ENCODE results near the gene ZFYVE28.

Gene ZFYVE28

DNA sequence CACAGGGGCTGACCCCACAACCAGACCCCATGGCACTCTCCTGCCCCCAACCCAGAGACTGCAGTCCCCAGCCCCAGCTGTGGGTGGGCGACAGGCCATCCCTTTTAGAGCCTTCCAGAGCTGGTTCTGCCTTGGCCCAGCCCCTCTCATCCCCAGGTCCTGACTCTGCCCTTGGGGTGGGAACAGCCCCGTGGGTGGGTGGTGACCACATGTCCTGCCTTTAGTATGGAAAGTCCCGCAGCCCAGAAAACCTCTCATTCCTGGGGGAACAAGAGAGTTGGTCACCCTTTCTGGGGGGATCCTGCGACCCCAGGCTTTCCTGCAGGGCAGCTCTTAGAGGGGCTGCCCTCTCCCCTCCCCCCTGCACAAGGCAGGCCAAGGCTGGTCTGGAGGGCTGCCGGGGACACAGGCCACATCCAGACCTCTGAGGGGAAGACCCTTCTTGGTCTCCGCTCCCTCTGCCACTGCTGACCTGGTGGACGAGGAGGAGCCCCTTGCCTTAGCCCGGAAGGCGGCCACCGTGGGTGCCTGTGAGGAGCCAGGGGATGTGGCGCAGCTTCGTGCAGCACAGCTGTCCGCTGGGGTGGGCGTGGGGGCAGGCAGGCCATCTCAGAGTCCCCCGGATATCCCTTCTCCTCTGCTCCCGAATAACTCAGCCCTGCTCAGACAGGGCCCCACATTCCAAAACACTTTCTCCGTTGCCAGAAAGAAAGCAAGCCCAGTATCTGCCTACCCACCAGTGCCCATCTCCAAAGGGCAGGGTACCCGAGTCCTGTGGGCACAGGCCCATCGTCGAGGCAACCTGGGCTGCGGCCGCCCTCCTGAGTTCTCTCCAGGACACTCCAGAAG, 149.9 kb downstream of the ZFYVE28 start:
- no peak for DNase-seq

DNA sequence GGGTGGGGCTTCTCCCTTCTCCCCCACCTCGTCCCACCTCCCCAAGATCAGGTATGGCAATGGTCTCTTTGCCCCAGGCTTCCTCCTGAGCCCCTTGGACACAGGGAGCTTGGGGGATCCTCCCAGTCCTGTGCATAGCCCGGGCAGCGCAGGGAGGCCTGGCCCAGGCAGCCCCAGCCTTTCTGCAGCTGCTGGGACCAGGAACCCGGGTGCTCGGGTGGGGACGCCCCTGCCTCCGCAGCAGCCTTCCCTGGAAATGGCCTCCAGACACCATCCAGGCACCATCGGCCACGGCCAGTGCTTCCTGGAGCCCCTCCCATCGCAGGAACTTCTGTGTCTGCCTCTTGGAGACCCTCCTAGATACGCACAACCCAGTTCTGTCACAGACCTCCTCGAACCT, 150.6 kb downstream of the ZFYVE28 start:
- no peak for DNase-seq

DNA sequence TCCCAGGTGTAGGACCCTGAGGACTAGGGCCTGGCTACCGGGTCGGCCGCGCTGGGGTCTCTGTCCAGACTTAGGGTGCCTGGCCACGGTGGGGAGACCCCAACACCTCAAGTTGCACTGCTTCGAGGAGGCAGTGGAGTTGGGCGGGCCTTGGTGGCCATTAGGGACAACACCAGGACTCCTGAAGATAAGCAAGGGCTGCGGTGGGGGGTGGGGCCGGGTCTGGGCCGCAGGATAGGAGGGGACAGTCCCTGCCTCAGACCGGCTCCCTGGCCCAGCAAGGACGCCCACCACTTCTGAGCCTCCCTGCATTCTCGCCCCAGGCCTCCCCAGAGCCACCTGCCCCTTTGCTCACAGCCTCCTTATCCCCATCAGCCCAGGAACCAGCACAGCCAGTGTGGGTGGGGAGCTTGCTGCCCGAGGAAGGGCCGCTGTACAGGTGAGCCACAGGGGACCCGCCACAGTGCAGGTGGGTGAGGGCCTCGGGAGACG, 151.1 kb downstream of the ZFYVE28 start:
- peak; percentile 54 for DNase-seq

DNA sequence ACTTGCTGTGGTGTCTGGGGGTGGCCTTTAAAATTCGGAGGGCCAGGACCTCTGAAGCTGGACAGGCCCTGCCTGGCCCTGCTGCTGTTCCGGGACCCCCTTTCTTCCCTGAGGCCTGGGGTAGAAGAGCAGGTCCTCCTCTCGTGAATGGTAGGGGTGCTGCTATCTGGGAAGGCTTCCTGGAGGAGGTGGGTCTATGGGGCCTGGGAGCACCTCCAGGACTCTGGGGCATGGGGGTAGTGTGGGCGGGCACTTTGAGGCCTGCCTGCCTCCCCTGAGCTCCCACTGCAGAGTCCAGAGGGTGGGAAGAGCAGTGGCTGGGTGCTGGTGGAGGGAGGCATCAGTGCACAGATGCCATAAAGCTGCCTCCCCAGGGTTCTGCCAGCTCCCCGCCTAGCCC, 151.6 kb downstream of the ZFYVE28 start:
- no peak for DNase-seq

DNA sequence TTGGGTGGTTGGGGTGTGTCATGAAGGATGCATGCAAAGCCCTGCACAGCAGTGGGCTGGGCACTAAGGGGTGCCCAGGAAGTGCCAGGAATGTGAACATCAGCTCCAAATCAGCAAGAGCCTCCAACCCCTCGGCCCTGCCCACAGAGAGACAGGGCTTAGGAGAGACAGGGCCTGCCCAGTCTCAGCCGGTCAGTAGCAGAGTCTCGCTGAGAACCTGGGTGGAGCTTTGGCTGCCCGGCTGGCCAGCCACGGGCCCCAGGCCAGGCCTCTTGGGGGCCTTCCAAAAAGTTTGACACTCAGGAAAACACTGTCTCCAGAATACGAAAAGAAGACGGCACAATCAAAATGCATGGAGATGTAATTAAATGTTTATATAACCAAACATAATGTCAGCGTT, 152.3 kb downstream of the ZFYVE28 start:
- DNase-seq, result no peak

DNA sequence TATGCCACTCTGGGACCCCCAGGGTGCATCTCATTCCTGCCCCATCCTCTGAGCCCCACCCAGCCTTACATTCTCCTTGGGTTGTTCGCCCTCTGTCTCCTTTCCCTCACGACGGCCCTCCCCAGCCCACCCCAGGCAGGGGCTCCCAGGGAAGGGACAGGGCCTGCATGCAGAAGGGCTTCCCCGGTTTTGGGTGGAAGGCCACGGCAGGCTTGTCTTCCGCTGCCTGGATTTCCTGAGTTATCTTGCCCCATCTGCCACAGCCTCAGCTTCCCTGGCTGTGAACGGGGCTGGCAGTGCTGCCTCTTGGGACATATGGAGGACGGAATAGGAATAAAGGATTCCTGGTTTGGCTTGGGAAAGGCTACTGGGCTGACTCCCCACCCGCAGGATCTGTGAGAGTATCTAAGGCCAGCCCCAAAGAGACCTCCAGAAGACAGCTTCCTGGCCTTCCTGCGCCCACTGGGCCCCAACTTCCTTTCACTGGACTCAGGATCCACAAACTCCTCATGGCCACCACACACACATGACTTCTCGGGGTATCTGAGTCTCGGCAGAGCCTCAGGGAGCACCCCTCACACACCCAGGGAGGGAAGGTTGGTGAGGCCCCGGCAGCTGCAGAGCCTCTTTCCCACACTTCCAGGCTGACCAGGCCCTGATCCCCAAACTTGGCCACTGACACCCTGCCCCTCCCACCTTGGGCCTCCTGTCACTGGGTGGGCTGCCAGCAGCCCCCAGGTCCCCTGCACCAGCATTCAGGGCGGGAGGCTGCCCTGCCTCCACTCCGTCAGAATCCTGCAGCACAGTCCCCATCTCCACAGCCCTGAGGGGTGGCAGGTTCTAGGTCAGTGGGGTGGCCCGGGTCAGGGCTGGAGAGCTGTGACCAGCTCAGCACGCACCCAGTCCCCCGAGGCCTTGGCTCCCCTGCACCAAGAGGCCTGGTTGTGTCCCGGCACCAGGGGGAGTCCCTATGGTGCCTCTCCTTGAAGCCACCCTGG, 153.0 kb downstream of the ZFYVE28 start:
- DNase-seq, result no peak

DNA sequence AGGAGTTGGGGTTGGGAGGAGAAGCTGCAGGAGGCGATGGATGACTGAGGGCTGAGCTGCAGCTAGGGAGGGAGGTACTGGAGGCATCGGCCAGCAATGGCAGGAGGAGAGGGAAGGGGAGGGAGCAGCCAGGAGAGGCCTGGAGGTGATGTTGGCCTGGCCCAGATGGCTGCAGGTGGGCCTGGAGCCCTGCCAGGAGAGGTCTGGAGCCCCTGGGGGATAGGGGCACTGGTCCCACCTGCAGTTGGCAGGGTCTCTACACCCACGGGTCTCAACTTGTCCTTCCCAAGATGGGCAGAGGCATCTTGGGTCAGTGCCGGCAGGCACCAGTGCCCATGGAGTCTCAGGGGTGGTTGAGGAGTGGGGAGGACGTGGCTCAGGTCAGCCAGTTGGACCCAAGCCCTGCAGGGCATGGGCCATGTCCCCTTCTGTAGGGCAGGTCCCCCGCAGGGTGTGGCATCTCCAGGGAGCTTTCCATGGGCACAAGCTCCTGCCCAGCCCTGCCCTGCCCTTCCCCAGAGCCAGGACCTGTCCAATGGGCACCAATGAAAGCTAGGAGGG, 153.9 kb downstream of the ZFYVE28 start:
- no peak for DNase-seq

DNA sequence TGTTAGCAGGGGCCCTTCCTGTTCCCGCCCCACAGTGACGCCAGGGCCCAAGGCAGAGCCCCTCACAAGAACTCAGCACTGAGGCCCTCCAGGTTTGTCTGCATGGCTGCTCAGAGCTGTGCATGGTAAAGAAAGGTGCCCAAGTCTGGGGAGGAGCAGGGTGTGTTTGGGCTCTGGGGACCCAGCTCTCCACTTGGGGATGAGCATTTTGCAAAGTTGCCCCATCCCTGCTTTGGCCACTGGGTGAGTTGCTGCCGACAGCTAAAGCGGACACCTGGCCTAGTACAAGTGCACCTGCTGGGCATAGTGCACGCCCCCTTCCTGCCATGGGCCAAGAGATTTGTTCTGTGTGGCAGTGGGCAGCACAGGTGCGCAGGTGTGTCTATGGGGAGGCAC, 154.5 kb downstream of the ZFYVE28 start:
- DNase-seq, result no peak

DNA sequence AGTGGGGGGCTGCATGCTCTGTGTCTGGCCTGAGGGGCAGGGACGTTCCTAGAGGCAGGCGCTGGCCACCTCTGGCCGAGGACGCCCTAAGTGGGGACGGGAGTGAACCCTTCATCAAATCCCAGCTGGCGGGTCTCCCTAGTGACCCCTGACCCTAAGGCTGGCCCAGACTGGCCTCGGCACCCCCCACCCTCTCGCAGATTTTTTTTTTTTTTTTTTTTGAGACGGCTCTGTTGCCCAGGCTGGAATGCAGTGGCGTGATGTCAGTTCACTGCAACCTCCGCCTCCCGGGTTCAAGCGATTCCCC, 155.5 kb downstream of the ZFYVE28 start:
- no peak for DNase-seq

DNA sequence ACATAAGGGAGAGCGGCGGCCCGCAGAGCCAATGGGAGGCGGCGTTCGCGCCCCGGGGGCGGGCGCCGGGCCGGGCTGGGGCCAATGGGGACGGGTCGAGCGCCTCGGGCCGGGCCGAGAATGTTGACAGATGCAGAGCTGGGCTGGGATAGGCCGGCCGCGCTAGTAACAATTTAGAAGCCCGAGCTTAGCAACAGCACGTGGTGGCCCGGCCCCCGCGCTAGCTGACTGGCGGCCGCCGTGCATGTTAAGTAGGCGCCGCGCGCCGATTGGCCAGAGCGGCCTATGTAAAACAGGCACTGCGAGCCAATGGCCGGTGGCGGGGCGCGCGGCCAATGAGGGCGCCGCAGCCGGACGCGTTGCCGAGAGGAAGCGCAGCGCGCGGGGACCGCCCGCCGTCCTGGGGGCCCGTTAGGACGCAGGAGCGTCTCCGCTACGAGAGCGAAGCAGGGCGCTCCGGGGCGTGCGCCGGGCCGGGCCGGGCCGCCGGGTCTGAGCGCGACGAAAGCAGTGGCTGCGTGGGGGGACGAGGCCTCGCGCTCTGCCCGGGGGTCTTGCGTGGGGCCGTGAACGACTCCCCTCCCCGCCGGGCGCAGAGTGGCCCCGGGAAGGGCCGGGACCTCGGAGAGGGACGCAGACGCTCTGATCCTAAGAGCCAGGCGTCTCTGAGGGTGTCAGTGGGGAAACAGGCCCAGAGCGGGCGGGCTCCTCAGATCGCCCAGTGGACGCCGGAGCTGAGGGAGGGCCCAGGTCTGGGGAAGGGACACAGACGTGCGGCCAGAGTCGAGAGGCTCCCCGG, 156.1 kb downstream of the ZFYVE28 start:
- DNase-seq, result peak; percentile 98

DNA sequence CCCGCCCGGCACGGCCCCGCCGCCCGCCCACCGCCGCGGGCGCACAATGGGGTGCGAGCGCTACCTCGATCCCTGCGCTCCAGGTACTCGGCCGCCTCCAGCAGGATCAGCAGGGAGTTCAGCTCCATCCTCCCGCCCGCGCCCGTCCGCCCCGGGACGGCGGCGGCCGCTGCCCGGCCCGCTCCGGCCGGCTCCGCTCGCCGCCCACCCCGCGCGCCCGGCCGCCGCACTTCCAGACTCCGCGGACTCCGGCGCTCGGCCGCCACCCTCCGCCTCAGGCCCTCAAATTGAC, 156.6 kb downstream of the ZFYVE28 start, which contains the start of gene MXD4:
Gene MXD4, minus strand, starts transcription at position 257 of the 292 bp plus-strand sequence. Its CDS starts 129 bp downstream, at position 128.
- DNase-seq, result no peak

DNA sequence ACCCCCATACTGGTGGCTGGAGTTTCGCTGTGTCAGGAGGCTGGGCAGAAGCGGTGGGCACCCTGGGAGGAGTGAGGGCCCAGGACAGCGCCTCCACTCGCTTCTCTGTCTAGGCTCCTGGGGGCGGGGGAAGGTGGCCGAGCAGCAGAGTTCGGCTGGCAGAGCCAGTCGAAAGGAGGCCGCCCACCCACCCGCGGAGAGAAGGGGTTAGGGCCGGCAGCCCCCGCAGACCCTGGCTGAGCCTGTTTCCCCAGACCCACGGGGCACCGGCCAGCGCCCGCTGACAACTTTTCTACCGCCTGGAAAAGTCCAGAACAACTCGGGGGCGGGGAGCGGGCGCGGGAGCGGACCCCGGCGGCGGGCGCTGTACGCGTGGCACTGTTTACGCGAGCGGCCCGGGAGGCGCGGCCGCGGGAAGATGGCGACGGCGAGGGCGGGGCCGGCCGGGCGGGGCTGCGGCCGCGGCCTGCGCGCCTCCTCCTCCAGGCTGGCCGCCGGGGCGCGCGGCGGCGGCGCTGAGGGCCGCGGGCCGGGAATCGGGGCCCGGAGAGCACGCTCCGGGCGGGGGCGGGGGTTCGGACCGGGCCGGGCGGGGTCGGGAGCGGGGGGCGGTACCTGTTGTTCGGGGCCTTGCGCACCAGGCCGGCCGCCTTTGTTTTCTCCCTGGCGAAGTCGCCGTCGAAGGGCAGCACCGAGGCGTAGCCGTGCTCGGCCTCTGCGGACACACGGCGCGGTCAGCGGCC, 157.2 kb downstream of the ZFYVE28 start:
- peak; percentile 45 for DNase-seq

DNA sequence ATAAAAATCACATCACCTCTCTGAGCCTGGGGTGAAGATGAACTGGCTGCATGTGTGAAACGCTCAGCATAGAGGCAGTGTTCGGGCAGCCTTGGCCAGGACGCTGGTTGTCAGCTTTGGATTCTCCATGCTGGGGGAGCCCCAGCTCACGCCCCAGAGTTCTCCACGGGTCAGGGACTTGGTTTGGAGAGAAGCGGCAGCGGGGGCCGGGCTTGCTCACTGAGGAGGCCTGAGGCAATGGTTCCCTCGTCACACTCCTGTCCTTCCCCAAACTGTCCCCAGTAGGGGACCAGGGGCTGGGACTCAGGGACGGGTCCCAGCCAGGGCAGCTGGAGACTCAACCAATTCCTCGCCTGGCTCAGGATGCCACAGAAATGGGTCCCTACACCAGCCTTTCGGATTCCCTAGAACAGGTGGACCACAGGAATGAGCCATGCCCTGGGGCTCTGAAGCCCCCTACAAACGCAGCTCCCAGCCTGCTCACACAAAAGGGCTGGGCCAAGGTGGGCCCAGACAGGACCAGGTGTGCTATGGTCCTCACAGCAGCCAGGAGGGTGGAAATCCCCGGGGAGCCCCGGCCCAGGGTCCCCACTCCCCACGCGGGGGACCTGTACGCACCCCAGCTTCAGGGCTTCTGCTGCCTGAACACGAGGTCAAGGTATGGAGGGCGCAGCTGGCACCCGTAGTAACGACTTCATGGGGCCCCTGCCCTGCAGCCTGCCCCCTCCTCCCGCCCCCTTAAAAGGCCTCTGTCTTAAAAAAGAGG, 157.9 kb downstream of the ZFYVE28 start:
- DNase-seq, result no peak

DNA sequence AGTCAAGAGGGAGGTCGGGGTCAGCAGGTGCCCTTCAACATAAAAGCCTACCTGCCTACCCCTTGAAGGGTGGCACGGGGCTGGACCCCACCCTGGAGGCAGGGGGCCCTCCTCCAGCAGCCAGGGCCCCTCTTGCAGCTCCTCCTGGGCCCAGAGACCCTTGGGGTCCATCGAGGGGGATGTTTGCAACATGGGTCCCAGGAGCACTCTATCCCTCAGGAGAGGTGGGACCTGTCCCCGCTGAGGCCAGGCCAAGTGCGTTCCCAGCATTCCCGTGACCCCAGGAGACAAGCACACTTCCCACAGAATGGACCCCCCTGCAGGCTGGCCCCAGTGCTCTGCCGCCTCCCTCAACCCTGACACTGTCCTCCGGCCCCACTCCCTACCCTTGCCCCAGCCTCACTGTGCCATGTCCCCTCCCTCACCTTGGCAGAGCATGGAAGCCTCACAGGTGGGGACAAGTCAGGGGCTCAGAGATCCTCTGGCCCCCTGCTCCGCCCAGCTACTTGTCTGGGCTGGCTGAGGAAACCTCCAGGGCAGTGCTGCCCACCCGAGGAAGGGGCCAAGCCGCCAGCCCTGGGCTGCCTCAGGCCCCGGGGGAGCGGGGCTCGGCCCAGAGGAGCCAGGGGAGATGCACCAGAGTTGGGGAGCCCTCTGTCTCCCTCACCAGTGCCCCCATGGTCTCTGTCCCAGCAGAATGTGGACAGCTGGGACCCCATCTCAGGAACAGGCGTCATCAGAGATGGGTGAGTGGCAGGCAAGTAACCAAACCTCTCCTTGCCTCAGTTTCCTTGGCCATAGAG, 158.7 kb downstream of the ZFYVE28 start:
- DNase-seq, result no peak

DNA sequence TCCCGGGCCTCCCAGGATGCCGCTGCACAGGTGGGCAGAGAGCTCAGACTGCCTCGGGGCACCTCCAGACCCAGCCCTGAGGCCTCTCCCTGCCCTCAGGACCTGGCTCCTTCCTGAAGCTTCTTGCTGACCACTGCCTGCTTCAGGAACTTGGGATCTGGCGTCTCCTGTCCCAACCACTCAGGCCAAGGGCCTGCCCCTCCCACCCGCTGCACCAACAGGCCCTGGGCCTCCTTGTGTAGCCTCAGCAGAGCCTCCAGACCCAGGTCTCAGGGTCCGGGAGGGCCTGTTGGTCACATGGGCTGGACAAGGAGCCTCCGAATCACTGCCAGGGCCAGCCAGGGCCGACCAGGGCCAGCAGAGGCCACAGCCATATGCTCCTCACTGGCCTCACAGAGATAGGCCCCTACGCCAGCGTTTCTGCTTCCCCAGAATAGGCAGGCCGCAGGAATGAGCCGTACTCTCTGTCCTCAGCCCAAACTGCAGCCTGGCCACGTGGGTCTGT, 159.4 kb downstream of the ZFYVE28 start:
- no peak for DNase-seq

DNA sequence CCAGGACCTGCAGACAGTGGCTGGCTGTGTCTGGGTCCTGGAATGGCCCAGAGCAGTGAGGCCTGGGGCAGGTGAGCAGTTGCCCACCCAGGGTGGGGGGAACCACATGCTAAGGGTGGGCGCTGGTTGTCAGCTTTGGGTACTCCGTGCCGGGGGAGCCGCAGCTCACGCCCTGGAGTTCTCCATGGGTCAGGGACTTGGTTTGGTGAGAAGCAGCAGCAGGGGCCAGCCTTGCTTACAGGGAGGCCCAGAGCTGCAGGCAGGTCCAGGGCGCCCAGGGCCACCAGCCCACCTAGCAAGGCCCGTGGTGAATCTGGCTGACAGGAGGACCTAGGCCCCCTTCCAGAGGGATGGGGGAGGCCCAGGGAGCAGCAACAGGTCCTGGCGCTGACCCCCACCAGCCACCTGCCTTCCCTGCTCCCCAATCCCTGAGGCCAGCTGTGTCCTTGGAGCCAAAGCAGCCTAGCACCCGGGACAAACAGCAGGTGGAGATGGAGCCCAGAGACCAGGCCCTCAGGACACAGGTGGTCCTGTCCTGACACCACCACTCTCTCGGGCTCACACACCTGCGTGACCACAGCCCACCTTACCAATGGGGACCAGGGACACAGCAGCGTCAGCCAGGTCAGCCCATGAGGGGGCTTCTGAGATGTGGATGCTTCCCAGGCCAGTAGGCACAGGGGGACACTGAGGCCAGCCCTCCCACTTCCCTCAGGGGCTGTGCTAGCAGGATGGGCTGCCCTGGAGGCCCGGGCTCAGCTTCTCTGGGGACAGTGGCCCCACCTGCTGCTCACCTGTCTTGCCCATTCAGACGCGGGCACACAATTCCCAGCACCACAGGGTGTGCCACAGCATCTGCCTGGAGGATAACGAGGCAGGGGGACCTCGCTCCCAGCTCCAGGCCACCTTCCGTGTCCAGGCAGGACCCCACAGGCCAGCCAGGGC, 160.1 kb downstream of the ZFYVE28 start:
- no peak for DNase-seq

DNA sequence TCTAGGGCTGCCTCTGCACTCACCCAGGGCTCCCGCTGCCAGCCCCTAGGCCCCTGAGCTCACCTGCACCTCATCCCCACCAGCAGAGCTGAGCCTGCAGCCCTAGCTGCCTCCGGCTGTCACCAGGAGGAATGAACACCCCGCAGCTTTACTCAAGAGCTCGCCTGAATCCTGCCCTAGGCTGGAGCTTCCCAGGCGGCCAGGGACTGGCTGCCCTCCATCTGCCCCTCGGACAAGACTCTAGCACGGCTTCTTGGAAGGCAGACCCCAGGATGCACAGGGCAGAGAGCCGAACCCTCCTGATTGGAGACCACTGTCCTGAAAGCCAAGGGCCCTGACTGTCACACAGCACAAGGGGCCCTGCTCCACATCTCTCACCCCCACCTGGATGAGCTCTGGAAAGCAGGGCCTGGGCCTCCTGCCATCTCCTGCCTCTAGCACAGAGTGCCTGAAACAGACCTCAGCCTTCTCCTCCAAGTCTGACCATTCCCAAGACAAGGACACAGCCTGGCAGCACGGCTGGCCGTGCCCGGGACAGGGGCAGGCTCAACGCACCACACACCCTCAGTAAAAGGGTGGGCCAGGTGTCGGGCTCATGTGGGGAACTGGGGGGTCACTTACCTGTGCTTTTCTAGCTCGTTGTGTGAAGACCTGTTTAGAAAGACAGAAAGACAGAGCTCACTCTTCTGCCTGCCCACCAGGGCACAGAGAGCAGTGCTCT, 160.9 kb downstream of the ZFYVE28 start:
- DNase-seq, result no peak

DNA sequence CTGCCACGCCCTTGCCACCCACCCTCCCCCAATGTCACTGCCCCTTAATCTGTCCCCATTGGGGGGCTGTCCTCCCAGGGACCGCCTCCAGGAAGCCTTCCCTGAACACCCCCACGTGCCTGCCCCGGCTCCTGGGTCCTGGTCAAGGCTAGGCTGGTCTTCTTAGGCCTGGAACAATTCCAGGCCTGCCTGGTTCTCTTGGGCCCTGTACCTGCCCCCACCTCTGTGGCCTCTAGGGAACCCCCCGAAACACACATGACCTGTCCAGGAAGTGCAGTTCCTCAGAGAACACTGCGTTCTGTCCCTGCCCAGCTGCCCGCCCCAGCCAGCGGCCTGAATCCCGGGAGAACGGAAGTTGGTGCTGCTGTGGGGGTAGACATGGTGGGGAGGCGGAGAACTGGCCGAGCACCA, 161.7 kb downstream of the ZFYVE28 start:
- DNase-seq, result no peak

Measured in hematopoietic multipotent progenitor cell treated with erythropoietin and hydrocortisone succinate and interleukin-3 and kit ligand, for 8 days (in vitro differentiated cells).